Kidney capillary endothelial cell (primary cell): ENCODE measurements around the gene RAC3.

ENCODE experiments used
- DNase-seq: peaks from one replicate; pipeline ENCODE4 v3.0.0-alpha.2; 2018; ENCODE audit warnings: low spot score

Gene RAC3

GRCh38 chr17:82055965-82056728 is 24.7 kb downstream of the RAC3 start:
- DNase-seq = no peak

GRCh38 chr17:82056729-82057621 is 25.5 kb downstream of the RAC3 start:
- DNase-seq = no peak

- no peak for DNase-seq
Observed at GRCh38 chr17:82058230-82058854, 26.9 kb downstream of the RAC3 start.

DNA sequence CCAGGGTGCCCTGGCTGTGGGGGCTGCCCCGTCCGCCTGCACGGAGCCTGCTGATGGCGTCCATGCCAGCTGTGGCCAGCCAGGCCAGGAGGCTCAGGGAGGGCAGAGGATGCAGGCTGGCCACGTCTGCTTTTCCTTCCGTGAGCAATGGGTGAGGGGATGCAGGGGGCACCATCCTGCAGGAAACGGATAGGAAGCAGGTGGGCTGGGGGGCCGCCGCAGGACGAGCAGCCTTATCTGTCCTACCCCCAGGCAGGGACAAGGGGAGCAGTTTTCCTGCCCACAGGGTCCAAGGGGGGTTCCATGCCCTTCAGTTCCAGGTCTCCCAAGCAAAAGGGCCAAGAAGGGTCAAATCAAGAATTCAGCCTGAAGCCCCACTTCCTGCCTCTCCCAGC is 27.4 kb downstream of the RAC3 start:
- no peak for DNase-seq

- DNase-seq = no peak
Observed at GRCh38 chr17:82059272-82060000, 28.0 kb downstream of the RAC3 start.

DNA sequence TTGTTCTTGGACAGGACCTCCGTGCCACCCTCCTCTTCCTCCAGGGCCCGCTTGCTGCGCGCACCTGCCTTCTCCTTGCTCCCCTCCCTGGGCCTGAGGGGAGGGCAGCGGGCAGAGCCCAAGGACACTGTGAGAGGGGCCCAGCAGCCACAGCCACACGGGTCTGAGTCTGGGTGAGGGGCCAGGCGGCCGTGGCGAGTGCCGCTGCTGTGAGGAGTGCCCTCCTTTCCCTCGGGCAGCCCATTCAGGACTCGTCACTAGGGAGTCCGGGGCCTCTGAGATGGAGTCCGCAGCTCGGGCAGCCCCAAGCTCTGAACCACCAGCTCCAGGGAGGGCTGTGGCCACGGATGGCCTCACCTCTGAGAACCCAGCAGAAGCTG is 28.5 kb downstream of the RAC3 start:
- no peak for DNase-seq

- no peak for DNase-seq
Observed at GRCh38 chr17:82060614-82061013, 29.1 kb downstream of the RAC3 start.

GRCh38 chr17:82061047-82061925 is 29.8 kb downstream of the RAC3 start:
- no peak for DNase-seq

GRCh38 chr17:82062076-82062983 is 30.9 kb downstream of the RAC3 start:
- no peak for DNase-seq

DNA sequence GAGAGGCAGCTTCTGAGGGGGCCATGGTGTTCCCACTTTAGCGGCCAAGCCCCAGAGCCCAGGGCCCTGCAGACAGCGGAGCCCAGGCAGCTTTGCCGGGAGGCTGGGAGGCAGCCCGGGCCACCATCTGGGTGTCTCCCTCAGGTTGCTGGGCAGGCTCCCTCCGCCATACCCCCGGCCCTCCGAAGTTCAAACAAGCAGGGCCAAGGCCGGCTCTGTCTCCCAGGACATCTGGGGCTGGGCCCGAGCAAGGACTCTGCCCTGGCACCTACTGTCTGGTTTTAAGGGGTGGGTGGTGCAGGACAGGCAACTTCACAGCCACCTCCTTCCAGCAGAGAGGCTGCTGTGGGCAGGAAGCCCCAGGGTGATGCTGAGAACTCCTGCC is 31.5 kb downstream of the RAC3 start:
- no peak for DNase-seq

DNA sequence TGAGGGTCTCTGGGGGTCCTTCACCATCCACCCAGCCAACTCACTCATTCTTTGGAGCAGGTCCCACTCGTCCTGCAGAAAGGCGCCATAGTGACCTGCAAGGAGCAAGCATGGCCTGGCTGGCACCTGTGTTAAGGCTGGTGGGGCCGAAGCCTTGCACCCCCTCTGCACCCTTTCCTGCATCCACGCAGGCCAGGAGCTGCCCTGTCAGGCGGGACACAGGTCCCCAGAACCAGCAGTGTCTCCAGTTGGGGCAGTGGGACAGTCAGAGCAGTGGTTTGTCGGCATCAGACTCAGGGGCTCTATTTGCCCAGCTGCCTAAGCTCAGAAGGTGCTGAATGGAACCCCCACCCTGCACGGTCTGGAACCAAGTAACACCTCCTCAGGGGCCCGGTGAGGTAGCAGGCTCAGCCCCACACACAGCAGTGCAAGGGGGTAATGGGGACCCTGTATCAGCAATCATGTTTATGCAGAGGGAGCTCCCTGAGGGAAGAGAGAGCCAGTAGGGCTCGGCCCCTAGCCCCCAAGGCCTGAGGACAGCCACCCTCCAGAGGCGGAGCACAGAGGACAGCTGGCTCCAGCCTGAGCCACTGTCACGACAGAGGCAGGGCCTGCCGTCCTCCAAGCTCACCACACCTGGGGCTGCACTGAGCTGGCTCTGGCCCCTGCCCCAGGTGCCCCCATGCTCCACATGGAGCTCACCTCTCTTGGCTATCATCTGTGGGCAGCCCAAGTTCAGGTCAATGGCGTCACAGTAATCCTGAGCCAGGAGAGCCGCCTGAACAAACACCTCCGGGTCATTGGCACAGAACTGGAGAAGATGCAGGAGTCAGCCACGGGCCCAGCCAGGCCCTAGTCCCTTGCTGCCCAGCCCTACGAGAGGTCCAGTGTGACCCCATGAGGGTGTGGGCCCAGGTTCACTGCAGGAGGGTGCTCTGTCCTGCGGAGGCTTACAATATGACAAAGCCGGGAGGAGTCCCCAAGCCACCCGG is 32.2 kb downstream of the RAC3 start:
- DNase-seq = no peak

GRCh38 chr17:82064433-82065192 is 33.1 kb downstream of the RAC3 start:
- no peak for DNase-seq

GRCh38 chr17:82065193-82065637 is 33.7 kb downstream of the RAC3 start:
- no peak for DNase-seq

- DNase-seq = peak; percentile 31
Observed at GRCh38 chr17:82065638-82066303, 34.3 kb downstream of the RAC3 start, which contains the start of gene DUS1L. Gene DUS1L, minus strand, starts transcription at chr17:82065804. Its CDS starts 745 bp downstream, at chr17:82065059.

- DNase-seq = no peak
Observed at GRCh38 chr17:82070611-82071010, 39.1 kb downstream of the RAC3 start.

- DNase-seq = no peak
Observed at GRCh38 chr17:82072827-82073226, 41.3 kb downstream of the RAC3 start.

DNA sequence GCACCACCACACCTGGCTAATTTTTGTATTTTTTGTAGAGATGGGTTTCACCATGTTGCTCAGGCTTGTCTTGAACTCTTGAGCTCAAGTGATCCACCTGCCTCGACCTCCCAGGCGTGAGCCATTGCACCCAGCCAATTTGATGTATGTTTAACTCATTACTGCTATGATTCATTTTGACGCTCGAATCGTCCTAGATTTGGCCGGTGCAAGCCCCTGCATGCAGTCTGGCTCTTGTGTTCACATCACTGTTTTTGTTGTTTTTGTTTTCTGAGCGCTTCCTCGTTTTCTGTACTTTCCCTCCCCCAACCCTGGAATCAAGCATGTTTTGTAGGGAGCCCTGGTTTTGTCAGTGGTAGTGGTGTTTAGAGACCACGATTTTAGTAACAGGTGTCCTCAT is 42.0 kb downstream of the RAC3 start:
- DNase-seq = no peak
